Activated CD4-positive, CD25-positive, alpha-beta regulatory T cell treated with anti-CD3 and anti-CD28 coated beads, Interleukin-2, amount 50 U/mL, for 24 hours (primary cell): ENCODE measurements around the gene KNDC1.
A peak's percentile ranks its signal among the peaks of the same experiment; 100 is the strongest.

Experiments
- ATAC-seq, 2 donors: fragments of 150-1000 bp; cut with Tn5 transposase; one replicate each; pipeline ENCODE4 v1.10.0; 2021; ENCODE audit warnings: mild to moderate bottlenecking in 1 of 2, moderate library complexity in 1 of 2

The KNDC1 gene

DNA sequence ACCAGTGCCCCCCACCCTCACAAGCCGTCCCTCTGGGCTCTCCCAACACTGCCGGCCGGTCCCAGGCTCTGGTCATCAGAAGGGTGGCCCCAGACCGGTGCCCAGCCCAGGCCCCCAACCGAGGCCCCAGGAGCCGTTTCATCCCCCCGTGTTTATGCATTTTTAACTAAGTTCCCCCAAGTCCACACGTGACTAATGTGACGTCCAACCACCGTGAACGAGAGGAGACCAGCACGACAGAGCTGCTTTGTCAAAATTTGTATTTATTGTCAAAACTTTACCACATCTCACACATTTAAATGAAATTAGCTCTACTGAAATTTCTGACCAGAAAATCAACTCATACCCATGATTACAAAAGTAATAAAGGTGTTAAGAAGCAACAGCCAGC is 86.2 kb downstream of the KNDC1 start:
- no peak for ATAC-seq

DNA sequence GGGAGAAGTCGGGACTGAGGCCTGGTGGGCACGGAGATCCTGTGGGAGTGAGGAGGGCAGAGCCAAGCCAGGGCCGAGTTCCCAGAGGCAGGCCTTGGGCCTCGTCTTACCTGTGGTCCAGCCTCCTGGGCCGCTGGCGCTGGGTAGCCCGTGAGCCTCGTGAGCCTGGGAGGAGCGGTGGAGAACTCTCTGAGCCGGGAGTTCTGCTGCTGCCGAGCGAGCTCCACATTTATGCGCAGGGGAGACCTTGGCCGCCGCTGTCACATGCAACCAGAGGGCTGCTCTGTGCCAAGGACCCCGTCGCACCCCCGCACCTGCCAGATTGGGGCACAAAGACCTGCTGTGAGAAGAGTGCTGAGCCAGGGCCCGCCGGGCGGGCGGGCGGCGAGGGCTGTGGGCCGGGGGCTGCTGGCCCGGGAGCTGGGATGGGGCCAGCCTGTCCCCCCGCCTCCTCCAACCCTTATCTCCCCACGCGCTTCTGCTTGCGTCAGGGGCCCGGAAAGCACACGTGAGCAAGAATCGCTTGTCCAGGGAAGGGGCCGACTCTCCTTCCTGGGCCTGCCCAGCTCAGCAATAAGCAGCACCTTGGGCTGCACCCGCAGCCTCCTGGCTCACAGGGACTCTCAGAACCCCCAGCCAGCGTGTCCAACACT is 87.8 kb downstream of the KNDC1 start:
- no peak for ATAC-seq

DNA sequence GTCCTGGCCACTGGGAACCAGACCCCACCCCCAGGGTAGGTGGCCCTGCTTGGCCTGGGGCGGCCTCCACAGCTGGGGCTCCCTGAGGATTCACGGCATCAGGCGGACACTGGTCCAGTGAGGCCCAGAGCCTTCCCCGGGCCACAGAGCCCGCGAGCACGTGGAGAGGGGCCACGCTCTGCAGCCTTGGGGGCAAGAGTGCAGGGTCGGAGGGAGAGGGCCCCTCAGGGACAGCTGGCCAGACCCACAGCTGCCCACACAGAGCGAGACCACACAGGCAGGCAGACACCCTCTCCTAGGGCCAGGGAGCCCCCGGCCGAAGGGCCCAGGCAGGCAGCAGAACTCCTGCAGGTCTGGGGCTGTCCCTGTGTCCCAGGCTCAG is 88.3 kb downstream of the KNDC1 start:
- no peak for ATAC-seq

DNA sequence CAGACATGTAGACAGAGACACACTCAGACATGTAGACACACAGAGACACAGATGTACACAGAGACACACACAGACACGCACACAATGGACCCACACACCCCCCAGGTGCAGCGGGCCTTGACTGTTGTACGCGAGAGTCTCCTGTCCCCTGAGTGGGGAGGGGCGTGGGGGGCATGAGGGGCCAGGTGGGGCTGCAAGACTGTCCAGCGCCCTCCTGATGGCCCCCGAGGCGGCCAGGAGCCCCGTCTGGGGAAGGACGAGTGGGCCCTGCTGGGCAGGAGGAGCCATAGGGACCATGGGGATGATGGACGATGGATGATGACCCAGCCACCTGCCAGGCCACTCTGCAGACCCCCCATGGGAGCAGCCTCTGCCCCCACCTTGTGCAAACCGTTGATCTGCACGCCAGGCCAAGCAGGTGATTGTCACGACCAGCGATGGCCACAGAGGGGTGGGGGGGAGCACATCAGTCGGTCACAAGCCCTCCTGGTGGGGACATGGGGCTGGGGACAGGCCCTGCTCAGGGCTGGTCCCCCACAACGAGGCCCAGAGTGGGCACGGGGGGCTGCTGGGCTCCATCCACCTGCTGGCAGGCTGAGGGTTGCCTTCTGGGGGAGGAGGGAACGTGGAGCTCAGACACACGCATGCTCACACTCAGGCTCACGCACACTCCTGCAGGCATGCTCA is 89.2 kb downstream of the KNDC1 start:
- ATAC-seq: no peak

DNA sequence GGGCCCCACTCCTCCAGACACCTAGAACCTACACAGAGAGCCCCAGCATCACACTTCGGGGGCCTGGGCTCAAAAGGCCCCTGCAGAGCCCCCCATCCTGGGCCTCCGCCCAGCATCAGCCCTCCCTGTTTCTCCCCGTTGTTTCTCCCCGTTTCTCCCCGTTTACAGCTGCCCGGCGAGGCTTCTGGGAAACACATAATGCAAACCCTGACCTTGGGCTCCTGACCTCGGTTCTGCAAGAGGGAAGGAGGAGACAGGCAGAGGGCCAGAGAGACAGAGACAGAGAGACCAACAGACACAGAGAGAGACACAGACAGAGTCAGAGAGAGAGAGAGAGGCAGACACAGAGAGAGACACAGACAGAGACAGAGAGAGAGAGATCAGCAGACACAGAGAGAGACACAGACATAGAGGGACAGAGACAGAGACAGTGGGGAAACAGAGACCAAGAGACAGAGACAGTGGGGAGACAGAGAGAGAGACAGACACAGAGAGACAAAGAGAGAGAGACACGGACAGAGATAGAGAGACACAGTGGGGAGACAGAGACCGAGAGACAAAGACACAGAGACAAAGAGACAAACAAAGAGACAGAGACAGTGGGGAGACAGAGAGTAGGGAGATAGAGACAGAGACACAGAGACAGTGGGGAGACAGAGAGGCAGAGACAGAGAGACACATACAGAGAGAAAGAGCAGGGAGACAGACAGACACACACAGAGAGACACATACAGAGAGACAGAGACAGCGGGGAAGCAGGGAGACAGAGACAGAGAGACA is 90.1 kb downstream of the KNDC1 start:
- ATAC-seq: no peak

DNA sequence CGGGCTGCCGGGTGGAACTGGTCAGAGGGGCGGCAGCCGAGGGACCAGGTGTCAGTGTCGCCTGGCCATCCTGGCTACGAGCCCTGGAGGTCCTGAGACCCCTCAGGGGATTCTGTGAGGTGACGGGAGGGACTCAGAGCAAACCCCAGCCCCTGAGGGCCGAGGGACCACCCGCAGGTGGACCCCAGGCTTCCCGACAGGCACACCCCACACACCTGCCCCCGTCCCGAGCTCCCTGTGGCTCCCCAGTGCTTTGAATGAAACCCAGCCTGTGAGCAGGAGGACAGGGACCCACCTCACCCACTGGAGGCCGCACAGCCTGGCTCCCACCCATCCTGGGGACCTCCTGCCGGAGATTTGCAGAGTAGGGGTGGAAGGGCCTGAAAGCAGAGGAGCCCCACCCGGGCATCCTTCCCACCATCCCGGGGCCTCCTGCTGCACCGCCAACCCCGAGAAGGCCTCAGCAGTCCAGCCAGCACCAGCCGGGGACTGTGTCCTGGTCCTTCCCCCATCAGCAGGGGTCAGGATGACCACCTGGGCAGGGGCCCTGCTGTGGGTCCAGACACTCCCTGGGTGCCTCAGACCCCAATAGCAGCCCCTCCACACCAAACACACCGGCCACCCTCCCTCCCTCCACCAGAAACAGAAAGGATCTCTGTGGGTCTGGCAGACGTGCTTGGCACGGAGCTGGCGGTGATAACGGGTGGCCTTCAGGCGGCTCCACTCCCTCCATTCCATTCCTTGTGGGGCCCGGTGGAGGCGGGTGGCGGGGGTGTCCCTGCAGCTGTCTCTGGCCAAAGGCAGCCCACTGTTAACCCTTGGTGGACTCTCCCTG is 91.6 kb downstream of the KNDC1 start:
- ATAC-seq: no peak

DNA sequence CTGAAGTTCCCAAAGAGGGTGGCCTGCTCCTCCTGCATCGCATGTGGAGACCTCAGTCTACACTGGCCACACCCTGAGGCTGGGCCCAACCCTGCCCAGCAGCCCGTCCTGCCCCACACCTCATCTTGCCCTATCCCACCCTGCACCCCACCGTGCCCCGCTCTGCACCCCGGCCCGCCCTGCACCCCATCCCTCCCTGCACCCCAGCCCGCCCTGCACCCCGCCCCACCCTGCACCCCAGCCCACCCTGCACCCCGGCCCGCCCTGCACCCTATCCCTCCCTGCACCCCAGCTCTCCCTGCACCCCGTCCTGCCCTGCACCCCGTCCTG is 92.2 kb downstream of the KNDC1 start:
- ATAC-seq: no peak

DNA sequence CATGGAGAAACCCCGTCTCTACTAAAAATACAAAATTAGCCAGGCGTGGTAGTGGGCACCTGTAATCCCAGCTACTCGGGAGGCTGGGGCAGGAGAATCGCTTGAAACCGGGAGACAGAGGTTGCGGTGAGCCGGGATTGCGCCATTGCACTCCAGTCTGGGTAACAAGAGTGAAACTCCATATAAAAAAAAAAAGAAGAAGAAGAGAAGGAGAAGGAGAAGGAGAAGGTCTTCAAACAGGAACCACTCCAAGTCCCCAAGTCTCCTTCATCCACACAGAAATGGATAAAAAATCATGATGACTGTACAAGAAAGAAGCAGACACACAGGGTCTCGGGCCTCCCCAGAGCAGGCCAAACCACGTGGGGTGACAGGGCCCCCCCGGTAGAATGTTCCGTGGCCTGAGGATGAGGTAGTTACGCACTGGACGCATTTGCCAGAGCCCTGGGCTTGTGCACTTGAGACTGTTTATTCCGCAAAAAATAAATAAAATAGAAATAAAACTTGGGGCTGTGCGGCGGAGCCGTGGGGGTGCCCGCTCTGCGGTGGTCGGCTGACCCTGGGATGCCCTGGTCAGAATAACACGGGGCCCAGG is 93.4 kb downstream of the KNDC1 start:
- ATAC-seq: no peak

DNA sequence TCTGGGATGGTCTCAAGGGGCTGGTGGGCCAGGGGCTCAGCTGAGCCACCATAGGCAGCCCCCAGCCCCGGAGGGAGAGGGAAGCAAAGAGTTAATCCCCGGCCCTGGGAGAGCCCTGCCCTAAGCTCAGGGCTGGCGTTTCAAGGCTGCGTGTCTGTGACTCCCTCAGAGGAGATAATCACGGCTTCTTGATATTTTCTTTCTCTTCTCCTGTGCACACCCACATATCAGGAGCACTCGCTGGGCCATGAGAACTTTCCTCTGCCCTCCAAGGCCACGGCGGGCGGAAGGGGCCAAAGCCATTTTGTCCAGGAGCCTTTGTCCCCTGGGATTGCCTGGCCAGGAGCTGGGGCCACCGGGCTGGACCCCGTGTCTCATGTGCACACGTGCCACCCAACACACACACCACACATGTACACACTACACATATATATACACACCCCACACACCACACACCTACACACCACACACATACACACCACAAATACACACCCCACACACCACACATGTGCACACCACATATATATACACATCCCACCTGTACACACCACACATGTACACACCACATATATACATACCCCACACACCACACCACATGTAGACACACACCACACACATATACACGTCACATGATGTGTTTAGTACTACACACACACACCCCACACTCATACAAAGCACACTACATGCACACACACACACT is 94.6 kb downstream of the KNDC1 start:
- ATAC-seq: no peak

DNA sequence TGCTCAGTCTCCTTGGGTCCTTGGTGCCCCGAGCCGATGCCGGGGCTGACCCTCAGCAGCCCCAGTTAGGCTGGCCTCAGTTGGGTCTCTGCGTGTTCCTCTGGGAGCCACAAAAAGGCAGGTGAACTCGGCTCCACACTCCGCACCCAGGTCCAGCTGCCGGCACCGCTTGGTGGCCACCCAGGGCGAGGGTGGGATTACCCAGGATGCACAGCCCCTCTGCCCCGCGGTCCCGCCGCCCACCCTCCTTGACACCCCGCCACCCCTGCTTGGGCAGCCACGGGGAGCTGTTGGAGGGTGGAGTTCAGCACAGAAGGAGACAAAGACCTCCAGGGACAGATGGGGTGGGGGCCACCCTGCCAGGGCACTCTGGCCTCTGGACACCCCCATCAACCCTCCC is 95.3 kb downstream of the KNDC1 start:
- ATAC-seq: no peak

DNA sequence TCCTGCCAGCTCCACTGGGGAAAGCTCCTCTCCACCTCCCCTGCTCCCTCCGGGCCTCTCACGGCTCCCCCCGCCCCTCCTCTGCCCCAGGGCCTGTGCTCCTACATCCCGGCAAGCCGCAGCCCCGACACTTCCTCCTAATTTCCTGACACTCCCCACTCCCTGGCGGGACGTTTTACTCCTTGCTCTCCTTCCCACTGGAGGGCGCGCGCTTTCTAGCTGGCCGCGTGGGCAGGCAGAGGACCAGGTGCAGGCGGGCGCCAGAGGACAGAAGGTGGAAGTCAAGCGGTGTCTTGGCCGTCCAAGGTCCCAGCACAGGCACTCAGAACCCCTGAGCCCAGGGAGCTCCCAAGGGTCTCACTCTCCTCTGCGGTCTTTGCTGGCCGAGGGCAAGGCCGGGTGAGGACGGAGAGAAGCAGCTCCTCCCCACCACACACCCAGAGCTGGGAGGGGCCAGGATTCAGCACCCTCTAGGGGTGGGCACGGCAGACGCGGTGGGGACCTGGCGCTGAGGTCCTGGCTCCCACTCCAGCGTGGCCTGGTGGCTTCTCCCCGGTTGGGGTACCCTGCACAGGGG is 97.6 kb downstream of the KNDC1 start:
- ATAC-seq: no peak

DNA sequence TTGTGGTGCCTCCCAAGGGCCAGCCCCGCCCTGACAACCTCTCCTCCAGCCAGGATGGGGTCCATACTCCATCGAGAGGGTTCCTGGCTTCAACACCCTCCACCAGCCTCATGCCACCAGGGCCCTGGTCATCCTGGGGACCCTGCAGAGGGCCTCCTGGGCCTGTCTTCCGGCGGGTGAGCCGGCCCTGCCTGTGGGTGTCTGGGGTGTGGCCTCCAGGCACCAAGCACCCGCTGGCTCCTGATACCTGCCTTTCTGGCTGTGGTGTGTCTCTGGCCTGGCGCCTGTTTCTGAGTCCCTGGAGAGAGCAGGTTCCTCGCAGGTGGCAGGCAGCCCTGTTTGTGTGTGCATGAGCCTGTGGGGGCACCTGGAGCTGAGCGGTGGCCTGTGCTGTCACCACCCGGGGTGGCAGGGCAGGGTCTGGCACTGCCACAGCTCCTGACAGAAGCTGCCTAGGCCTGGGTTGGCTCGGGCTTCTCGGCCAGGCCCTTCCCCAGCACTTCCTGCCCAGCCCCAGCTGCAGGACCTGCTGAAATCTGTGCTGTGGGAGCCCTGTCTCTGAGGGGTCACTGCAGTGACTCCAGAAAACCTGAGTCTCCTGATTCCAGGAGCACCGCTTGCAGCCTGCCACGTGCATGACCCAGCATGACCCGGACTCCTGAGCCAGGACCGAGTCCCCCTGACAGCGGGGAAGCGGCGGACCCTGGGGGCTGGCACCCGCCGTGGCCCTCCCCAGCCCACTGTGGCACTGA is 98.2 kb downstream of the KNDC1 start:
- no peak for ATAC-seq

DNA sequence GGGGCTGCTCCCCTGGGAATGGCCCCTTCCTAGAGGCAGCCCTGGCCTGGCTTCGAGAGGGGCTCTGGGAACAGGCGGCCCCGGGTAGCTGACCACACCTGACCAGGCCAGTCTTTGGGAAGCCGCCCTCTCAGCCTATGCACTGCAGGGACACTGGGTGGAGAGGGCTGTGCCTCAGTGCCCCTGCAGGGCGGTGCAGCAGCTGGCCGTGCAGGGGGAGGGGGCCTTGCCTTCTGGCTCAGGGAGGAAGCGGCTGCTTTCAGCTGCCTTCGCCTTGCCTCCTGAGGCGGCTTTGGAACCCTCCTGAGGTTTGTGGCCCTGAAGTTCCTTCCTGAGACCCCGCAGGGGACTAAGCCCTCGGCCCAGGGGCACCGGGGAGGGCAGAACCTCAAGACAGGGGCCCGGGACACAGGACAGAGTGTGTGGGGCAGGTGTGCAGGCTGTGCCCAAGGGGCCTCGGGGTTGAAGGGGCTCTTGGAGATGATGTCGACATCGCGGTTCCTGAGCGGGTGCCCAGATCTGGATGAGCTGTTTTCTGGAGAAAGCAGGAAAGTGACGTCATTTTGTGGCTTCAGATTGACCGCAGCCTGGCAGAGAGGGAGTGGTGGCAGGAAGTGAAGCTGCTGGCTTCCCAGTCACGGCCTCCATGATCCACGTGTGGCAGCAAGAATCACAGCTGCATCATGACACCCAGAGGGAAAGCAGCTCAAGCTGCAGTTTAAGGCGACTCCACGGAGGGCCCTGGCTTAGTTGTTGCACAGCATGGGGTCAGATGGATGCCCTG is 99.0 kb downstream of the KNDC1 start:
- ATAC-seq: peak; percentile 65 to 70

DNA sequence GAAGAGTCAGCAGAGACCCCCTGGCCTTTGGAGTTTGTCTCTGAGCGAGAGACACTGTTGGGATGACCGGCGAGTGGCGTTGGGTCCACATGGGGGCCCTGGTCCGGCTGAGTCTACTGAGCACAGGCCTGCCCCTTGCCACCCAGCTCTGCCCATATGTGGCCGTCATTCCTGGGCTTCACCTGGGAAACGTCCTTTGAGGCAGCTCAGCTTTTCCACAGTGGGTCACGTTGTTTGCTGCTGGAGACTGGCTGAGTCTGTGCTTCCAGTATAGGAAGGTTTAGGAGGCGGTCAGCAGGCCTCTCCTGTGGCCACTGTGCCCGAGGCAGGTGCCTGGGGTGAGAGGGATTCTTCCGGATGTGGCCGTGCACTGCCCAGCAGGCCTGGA is 99.6 kb downstream of the KNDC1 start:
- ATAC-seq: no peak

DNA sequence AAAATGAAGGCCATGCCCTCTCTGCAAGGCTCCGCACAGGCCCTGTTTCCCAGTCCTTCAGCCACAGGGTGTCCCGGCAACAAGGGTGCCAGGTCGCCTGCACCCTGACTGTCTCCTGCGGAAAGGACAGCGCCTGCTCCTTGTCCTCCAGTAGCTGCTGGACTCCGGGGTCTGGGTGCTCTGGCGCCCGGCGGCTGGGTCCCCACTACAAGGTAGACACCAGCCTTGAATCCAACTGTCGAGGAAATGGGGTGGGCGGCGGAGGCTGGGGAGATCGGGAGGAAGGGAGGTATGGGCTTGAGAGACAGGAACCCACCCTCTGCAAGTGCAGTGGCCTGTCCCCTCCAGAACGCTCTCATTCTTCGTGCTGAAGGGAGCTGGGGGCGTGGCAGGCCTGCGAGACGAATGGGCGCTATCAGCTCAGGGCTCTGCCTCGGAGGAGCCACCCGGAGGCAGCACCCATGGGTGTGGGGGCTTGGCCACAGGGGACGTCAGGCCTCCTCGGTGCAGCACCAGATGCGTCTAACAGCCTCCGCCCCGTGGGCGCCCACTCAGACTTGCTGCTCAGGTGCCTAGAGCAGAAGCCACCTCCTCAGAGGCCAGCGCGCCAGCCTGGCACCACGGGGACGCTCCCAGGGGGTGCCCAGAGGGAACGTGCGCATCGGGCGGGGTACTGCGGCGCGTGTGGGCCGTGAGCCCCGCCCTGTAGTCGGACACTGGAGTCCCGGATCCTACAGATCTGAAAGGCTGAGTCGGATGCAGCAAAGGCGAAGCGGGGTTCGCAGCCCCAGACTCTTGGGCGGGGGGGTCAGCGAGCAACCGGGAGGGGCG is 101.1 kb downstream of the KNDC1 start:
- peak; percentile 56 to 57 for ATAC-seq

DNA sequence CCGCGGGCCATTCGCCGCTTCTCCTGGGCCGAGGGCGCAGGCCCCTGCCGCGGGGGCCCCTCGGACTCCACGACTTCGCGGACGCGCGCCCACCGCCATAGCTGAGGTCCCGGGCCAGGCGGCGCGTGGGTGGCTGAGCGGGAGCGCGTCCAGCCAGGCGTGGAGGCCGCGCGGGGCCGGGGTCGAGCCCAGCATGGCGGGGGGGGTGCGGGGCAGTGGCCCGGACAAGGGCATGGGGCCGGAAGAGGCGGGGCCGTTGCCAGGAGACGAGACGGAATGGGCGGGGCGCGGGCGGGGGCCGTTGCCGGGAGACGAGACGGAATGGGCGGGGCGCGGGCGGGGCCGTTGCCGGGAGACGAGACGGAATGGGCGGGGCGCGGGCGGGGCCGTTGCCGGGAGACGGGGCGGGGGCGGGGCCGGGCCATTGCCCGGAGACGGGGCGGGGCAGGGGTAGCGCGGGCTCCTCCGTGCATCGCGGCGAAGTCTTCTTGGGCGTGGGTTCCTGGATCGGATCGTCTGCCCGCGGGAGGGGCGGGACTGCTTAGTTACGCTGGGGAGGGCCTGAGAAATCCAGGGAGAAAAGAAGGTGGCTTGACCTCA is 101.8 kb downstream of the KNDC1 start:
- ATAC-seq: peak; percentile 44 to 52

DNA sequence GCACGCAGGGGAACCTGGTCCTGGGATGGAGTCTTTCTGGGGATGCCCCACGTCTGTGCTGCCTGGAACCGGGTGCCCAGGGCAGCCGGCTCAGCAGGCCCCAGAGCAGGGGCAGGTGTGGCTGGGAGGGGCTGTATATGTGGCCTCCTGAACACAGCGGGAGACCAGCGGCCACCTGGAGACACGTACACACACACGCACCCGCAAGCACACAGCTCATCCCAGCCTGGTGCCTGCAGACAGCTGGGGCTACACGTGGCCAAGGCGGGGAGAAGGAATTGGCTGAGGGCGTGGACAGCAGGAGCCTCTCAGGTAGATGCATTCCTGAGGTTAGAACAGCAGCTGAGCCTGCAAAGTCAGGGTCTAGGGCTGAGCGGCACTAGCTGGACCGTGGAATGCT is 102.7 kb downstream of the KNDC1 start:
- no peak for ATAC-seq

DNA sequence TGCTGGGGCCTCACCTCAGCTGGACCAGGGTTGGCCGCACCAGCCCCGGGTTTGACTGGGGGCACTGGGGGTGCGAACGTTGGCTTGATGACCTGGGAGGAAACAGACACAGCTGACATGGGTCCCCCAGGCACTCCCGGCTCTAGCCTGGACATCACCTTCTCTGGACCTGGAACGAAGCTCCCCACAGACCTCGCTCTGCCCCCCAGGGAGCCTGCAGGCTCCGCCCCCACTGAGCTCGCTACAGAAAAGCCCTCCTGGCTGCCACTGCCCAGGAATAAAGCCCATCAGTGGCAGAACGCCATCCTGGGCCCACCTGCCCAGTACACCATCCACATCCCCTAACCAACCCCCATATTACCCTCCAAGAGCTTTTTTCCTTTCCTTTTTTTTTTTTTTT is 103.7 kb downstream of the KNDC1 start:
- ATAC-seq: no peak

DNA sequence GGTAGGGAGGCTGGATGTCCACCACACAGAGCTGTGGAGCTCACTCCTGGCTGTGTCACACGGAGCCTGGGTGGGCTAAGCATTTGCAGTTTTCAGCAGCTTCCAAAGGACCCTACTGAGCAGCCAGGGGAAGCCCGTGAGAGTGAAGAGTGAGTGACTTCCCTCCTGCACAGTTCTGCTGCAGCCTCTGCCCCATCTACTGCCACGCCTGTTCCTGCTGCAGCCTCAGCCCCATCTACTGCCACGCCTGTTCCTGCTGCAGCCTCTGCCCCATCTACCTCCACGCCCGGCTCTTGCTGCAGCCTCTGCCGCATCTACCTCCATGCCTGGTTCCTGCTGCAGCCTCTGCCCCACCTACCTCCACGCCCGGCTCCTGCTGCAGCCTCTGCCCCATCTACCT is 104.4 kb downstream of the KNDC1 start:
- no peak for ATAC-seq
